HEK293 (cell line): ENCODE measurements around the gene SRCIN1.

Source experiments
- ZNF24 ChIP-seq: fragments of 450-650 bp; formaldehyde crosslinking; IDR thresholded peaks from 2 replicates; pipeline ENCODE4 v1.5.1; 2016; ENCODE audit warnings: missing biosample characterization, missing genetic modification characterization
- ZNF292 ChIP-seq: fragments of 450-650 bp; formaldehyde crosslinking; IDR thresholded peaks from 2 replicates; pipeline ENCODE4 v1.5.1; 2016; ENCODE audit warnings: low read depth, missing biosample characterization, missing genetic modification characterization, borderline replicate concordance
- TF ChIP-seq, protein P1 (sequence below): fragments of 450-650 bp; formaldehyde crosslinking; IDR thresholded peaks from 2 replicates; pipeline ENCODE4 v1.5.1; 2017; ENCODE audit warnings: missing biosample characterization, missing genetic modification characterization
- TF ChIP-seq, protein P2 (sequence below): fragments of 450-650 bp; formaldehyde crosslinking; IDR thresholded peaks from 2 replicates; pipeline ENCODE4 v1.5.1; 2016; ENCODE audit warnings: missing biosample characterization, missing genetic modification characterization

DNA sequence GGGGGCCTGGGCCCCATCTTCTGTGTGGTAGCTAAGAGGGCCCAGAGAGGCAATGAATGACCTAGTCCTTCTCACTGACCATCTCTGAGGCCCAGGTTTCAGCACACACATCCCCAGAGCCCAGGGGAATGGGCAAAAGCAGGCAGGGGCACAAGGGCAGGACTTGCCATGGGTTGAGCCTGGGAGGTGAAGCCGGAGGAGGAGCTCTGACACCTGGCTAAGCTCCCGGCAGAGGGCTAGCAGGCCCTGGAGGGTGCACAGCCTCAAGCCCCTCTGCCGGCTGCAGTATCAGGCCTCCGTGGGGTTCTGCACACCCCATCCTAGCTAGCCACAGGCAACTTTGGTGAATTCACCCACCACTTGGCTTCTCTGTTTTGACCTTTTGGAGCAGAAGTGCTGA, 5.3 kb downstream of the SRCIN1 start:
- TF ChIP-seq ZNF292 (tag by site-specific recombination), result no peak
- TF ChIP-seq, protein P1, sequence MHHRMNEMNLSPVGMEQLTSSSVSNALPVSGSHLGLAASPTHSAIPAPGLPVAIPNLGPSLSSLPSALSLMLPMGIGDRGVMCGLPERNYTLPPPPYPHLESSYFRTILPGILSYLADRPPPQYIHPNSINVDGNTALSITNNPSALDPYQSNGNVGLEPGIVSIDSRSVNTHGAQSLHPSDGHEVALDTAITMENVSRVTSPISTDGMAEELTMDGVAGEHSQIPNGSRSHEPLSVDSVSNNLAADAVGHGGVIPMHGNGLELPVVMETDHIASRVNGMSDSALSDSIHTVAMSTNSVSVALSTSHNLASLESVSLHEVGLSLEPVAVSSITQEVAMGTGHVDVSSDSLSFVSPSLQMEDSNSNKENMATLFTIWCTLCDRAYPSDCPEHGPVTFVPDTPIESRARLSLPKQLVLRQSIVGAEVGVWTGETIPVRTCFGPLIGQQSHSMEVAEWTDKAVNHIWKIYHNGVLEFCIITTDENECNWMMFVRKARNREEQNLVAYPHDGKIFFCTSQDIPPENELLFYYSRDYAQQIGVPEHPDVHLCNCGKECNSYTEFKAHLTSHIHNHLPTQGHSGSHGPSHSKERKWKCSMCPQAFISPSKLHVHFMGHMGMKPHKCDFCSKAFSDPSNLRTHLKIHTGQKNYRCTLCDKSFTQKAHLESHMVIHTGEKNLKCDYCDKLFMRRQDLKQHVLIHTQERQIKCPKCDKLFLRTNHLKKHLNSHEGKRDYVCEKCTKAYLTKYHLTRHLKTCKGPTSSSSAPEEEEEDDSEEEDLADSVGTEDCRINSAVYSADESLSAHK (tag by site-specific recombination), result no peak
- TF ChIP-seq, protein P2, sequence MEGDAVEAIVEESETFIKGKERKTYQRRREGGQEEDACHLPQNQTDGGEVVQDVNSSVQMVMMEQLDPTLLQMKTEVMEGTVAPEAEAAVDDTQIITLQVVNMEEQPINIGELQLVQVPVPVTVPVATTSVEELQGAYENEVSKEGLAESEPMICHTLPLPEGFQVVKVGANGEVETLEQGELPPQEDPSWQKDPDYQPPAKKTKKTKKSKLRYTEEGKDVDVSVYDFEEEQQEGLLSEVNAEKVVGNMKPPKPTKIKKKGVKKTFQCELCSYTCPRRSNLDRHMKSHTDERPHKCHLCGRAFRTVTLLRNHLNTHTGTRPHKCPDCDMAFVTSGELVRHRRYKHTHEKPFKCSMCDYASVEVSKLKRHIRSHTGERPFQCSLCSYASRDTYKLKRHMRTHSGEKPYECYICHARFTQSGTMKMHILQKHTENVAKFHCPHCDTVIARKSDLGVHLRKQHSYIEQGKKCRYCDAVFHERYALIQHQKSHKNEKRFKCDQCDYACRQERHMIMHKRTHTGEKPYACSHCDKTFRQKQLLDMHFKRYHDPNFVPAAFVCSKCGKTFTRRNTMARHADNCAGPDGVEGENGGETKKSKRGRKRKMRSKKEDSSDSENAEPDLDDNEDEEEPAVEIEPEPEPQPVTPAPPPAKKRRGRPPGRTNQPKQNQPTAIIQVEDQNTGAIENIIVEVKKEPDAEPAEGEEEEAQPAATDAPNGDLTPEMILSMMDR (tag by site-specific recombination), result no peak
- no peak for TF ChIP-seq ZNF24 (tag by site-specific recombination)
